ENCODE results near the gene SDK1. TPM values are rescaled to one million over a fixed set of nuclear protein-coding genes. Genes with fewer than 3 reads are reported as not detected.

SDK1 gene
- total RNA-seq, 1 donor from 2014 or later = 3.9 TPM

- TF ChIP-seq CTCF (IDR thresholded peaks at IDR 0.05; ENCODE audit: insufficient read depth, low read length, poor library complexity, severe bottlenecking) = no peak
- peaks cover 2% of the 10 kb centered on the region for H3K27me3 ChIP-seq (ENCODE audit: control insufficient read depth, insufficient read depth, low read length)
- H3K36me3 ChIP-seq (ENCODE audit: control insufficient read depth, insufficient read depth, low read length) = no peaks in the 10 kb centered on the region
- no peak overlapping the region for H3K4me3 ChIP-seq (ENCODE audit: low read depth, low read length)
- no peak for DNase-seq (ENCODE audit: low read depth)
These were observed 851.0 kb downstream of the SDK1 start for GRCh38 chr7:4151926-4152549.

- Histone ChIP-seq H3K36me3 (ENCODE audit: control insufficient read depth, insufficient read depth, low read length) (no peaks in the 10 kb centered on the region), H3K4me3 (ENCODE audit: low read depth, low read length) (no peak overlapping the region), H3K27me3 (ENCODE audit: control insufficient read depth, insufficient read depth, low read length) (peaks cover 2% of the 10 kb centered on the region)
- no peak for TF ChIP-seq CTCF (IDR thresholded peaks at IDR 0.05; ENCODE audit: insufficient read depth, low read length, poor library complexity, severe bottlenecking)
- no peak for DNase-seq (ENCODE audit: low read depth)
These were observed 854.0 kb downstream of the SDK1 start for GRCh38 chr7:4154882-4155535.

GRCh38 chr7:4156190-4156589 lies 855.1 kb downstream of the SDK1 start:
- TF ChIP-seq CTCF (IDR thresholded peaks at IDR 0.05; ENCODE audit: insufficient read depth, low read length, poor library complexity, severe bottlenecking) = no peak
- Histone ChIP-seq H3K36me3 (ENCODE audit: control insufficient read depth, insufficient read depth, low read length) (no peaks in the 10 kb centered on the region), H3K4me3 (ENCODE audit: low read depth, low read length) (no peak overlapping the region), H3K27me3 (ENCODE audit: control insufficient read depth, insufficient read depth, low read length) (no peaks in the 10 kb centered on the region)
- no peak for DNase-seq (ENCODE audit: low read depth)

- no peak for DNase-seq (ENCODE audit: low read depth)
- Histone ChIP-seq H3K36me3 (ENCODE audit: control insufficient read depth, insufficient read depth, low read length) (no peaks in the 10 kb centered on the region), H3K27me3 (ENCODE audit: control insufficient read depth, insufficient read depth, low read length) (no peaks in the 10 kb centered on the region), H3K4me3 (ENCODE audit: low read depth, low read length) (no peak overlapping the region)
- no peak for TF ChIP-seq CTCF (IDR thresholded peaks at IDR 0.05; ENCODE audit: insufficient read depth, low read length, poor library complexity, severe bottlenecking)
These were observed 856.6 kb downstream of the SDK1 start for GRCh38 chr7:4157651-4158050.

- DNase-seq (ENCODE audit: low read depth) = no peak
- Histone ChIP-seq H3K36me3 (ENCODE audit: control insufficient read depth, insufficient read depth, low read length) (no peaks in the 10 kb centered on the region), H3K27me3 (ENCODE audit: control insufficient read depth, insufficient read depth, low read length) (no peaks in the 10 kb centered on the region), H3K4me3 (ENCODE audit: low read depth, low read length) (no peak overlapping the region)
- no peak for TF ChIP-seq CTCF (IDR thresholded peaks at IDR 0.05; ENCODE audit: insufficient read depth, low read length, poor library complexity, severe bottlenecking)
These were observed 857.5 kb downstream of the SDK1 start for GRCh38 chr7:4158441-4159153.

Measured in kidney epithelial cell (primary cell).